ENCODE data around the gene TFPT. TPM values are rescaled to one million over a fixed set of nuclear protein-coding genes. Genes with fewer than 3 reads are reported as not detected.

The TFPT gene
- total and polyA plus RNA-seq, 4 donors = 2.4 to 5.6 (median 4.2) TPM

DNA sequence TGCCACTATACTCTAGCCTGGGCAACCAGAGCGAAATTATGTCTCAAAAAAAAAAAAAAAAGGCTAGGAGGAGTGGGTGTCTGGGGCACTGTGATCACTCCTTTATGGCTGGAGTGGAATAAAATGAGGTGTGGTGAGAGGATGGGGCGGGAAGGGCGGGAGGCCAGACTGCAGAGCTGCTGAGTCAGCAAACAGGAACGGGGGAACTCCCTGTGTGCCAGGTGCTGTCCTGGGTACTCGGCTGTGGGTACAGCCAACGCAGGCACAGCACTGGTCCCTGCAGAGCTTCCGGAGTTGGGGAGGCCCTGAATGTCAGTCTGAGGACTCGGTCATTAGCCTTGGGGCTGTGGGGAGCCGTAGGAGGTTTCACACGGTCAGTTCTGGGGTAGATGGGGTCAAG lies 5.8 kb upstream of the TFPT start:
- DNase-seq (ENCODE audit: low spot score) = no peak
- Histone ChIP-seq H3K36me3 (ENCODE audit: control insufficient read depth in 4 of 4, insufficient read depth in 3 of 4, low read depth in 1 of 4, low read length in 3 of 4) (peaks cover 13 to 71% (median 29%) of the 10 kb centered on the region in 4 donors), H3K4me3 (ENCODE audit: low read depth in 1 of 3, low read length in 3 of 3) (no peak overlapping the region), H3K9ac (ENCODE audit: low read depth in 1 of 2, low read length in 2 of 2) (no peak overlapping the region), H3K9me3 (ENCODE audit: control insufficient read depth in 4 of 4, low read length in 3 of 4) (no peaks in the 10 kb centered on the region), H3K4me1 (ENCODE audit: control insufficient read depth in 4 of 4, insufficient read depth in 4 of 4, low read length in 3 of 4) (peaks cover 0 to 5% (median 5%) of the 10 kb centered on the region in 4 donors), H3K27me3 (ENCODE audit: control insufficient read depth in 4 of 4, insufficient read depth in 4 of 4, low read length in 3 of 4) (no peaks in the 10 kb centered on the region), H3K27ac (ENCODE audit: low read depth in 1 of 2, low read length in 2 of 2) (no peak overlapping the region)
- WGBS = 93% methylated on average over 10 of the region's 10 CpGs
- TF ChIP-seq RXRA (IDR thresholded peaks at IDR 0.05) = no peak
- TF ChIP-seq TAF1 (conservative IDR thresholded peaks at IDR 0.05) = no peak
- TF ChIP-seq RAD21 (IDR thresholded peaks at IDR 0.05) = no peak
- TF ChIP-seq CTCF (IDR thresholded peaks at IDR 0.05; ENCODE audit: low read depth, low read length, missing input control) = no peak
- TF ChIP-seq, protein P1, sequence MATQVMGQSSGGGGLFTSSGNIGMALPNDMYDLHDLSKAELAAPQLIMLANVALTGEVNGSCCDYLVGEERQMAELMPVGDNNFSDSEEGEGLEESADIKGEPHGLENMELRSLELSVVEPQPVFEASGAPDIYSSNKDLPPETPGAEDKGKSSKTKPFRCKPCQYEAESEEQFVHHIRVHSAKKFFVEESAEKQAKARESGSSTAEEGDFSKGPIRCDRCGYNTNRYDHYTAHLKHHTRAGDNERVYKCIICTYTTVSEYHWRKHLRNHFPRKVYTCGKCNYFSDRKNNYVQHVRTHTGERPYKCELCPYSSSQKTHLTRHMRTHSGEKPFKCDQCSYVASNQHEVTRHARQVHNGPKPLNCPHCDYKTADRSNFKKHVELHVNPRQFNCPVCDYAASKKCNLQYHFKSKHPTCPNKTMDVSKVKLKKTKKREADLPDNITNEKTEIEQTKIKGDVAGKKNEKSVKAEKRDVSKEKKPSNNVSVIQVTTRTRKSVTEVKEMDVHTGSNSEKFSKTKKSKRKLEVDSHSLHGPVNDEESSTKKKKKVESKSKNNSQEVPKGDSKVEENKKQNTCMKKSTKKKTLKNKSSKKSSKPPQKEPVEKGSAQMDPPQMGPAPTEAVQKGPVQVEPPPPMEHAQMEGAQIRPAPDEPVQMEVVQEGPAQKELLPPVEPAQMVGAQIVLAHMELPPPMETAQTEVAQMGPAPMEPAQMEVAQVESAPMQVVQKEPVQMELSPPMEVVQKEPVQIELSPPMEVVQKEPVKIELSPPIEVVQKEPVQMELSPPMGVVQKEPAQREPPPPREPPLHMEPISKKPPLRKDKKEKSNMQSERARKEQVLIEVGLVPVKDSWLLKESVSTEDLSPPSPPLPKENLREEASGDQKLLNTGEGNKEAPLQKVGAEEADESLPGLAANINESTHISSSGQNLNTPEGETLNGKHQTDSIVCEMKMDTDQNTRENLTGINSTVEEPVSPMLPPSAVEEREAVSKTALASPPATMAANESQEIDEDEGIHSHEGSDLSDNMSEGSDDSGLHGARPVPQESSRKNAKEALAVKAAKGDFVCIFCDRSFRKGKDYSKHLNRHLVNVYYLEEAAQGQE (IDR thresholded peaks at IDR 0.05) = no peak
- TF ChIP-seq SP1 (IDR thresholded peaks at IDR 0.05) = no peak
- TF ChIP-seq FOXA2 (IDR thresholded peaks at IDR 0.05) = no peak
- TF ChIP-seq EGR1 (IDR thresholded peaks at IDR 0.05; ENCODE audit: low read depth in 2 of 2) = no peak
- no peak for TF ChIP-seq NR2F2 (IDR thresholded peaks at IDR 0.05)
- TF ChIP-seq YY1 (IDR thresholded peaks at IDR 0.05) = no peak
- no peak for TF ChIP-seq MAX (IDR thresholded peaks at IDR 0.05)
- TF ChIP-seq HNF4A (conservative IDR thresholded peaks at IDR 0.05) = no peak
- TF ChIP-seq HNF4G (IDR thresholded peaks at IDR 0.05) = no peak
- no peak for TF ChIP-seq GABPA (IDR thresholded peaks at IDR 0.05 in 1 of 2, conservative IDR thresholded peaks at IDR 0.05 in 1 of 2)
- TF ChIP-seq, protein P2, sequence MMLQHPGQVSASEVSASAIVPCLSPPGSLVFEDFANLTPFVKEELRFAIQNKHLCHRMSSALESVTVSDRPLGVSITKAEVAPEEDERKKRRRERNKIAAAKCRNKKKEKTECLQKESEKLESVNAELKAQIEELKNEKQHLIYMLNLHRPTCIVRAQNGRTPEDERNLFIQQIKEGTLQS (IDR thresholded peaks at IDR 0.05) = no peak

DNA sequence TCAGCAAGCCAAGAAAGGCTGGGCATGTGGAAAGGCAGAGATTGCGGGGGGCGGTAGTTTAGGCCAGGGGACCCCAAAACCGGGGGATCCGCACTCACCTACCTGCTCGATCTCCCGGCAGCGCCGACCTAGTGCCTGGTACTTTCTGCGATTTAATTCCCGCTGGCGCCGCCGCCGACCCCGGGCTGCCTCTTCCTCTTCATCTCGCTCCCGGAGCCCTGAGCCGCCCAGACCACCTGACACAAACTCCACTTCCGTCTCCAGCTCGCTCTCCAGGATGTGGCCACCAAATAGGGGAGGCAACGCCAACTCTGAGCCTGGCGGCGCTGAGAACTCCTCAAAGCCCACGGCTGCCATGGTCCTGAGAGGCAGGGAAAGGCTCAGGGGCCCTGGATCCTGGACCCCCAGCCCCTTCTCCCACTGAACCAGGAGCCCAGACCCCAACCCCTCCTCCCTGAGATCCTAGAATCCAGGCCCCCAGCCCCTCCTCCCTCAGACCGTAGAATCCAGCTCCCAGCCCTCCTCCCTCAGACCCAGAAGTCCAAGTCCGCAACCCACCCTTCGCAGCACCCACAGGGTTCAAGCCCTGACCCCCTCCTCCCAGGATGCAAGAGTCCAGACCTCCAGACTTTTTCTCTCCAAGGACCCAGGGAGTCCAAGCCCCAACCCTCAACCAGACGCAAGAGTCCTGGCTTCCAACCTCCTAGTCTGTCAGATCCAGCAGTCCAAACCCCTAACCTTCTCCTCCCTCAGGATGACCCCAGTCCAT lies 933 bp downstream of the TFPT start:
- 22% methylated on average over 28 of the region's 28 CpGs for WGBS
- Histone ChIP-seq H3K27ac (ENCODE audit: low read depth in 1 of 2, low read length in 2 of 2) (peak overlapping the region; percentile 4 to 90), H3K4me3 (ENCODE audit: low read depth in 1 of 3, low read length in 3 of 3) (peak overlapping the region; percentile 62 to 98 (median 94)), H3K27me3 (ENCODE audit: control insufficient read depth in 4 of 4, insufficient read depth in 4 of 4, low read length in 3 of 4) (no peaks in the 10 kb centered on the region), H3K36me3 (ENCODE audit: control insufficient read depth in 4 of 4, insufficient read depth in 3 of 4, low read depth in 1 of 4, low read length in 3 of 4) (peaks cover 3 to 27% (median 12%) of the 10 kb centered on the region in 4 donors), H3K9me3 (ENCODE audit: control insufficient read depth in 4 of 4, low read length in 3 of 4) (no peaks in the 10 kb centered on the region), H3K9ac (ENCODE audit: low read depth in 1 of 2, low read length in 2 of 2) (peak overlapping the region; percentile 68 to 69), H3K4me1 (ENCODE audit: control insufficient read depth in 4 of 4, insufficient read depth in 4 of 4, low read length in 3 of 4) (peaks cover 3 to 20% (median 17%) of the 10 kb centered on the region in 4 donors)
- DNase-seq (ENCODE audit: low spot score) = no peak
- TF ChIP-seq JUND (IDR thresholded peaks at IDR 0.05) (no peak), CTCF (IDR thresholded peaks at IDR 0.05; ENCODE audit: low read depth, low read length, missing input control) (no peak), RAD21 (IDR thresholded peaks at IDR 0.05) (no peak), YY1 (IDR thresholded peaks at IDR 0.05) (no peak), FOXA2 (IDR thresholded peaks at IDR 0.05) (no peak), RXRA (IDR thresholded peaks at IDR 0.05) (no peak), FOXA1 (IDR thresholded peaks at IDR 0.05) (no peak), GABPA (IDR thresholded peaks at IDR 0.05 in 1 of 2, conservative IDR thresholded peaks at IDR 0.05 in 1 of 2) (no peak), HNF4A (conservative IDR thresholded peaks at IDR 0.05) (no peak)
